ENCODE measurements around the gene ILKAP.

GRCh38 chr2:238141541-238142318 lies 61.8 kb downstream of the ILKAP start:
- TF ChIP-seq CTCF (IDR thresholded peaks at IDR 0.05; ENCODE audit: poor library complexity, severe bottlenecking) (no peak), REST (IDR thresholded peaks at IDR 0.05; ENCODE audit: borderline replicate concordance) (no peak), EP300 (conservative IDR thresholded peaks at IDR 0.05; ENCODE audit: poor library complexity, severe bottlenecking) (no peak), POLR2AphosphoS5 (IDR thresholded peaks at IDR 0.05) (no peak)
